ENCODE measurements around the gene EHMT2. TPM values are rescaled to one million over a fixed set of nuclear protein-coding genes. Genes with fewer than 3 reads are reported as not detected.

EHMT2 gene
- total and polyA plus RNA-seq, 2 of the 13 experiments (the other 11 are each of a cell fraction or from before 2014, with no cell fraction given) = 55.2 to 69.2 TPM

- TF ChIP-seq, protein P1, sequence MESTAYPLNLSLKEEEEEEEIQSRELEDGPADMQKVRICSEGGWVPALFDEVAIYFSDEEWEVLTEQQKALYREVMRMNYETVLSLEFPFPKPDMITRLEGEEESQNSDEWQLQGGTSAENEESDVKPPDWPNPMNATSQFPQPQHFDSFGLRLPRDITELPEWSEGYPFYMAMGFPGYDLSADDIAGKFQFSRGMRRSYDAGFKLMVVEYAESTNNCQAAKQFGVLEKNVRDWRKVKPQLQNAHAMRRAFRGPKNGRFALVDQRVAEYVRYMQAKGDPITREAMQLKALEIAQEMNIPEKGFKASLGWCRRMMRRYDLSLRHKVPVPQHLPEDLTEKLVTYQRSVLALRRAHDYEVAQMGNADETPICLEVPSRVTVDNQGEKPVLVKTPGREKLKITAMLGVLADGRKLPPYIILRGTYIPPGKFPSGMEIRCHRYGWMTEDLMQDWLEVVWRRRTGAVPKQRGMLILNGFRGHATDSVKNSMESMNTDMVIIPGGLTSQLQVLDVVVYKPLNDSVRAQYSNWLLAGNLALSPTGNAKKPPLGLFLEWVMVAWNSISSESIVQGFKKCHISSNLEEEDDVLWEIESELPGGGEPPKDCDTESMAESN (CRISPR knock-in tag; conservative IDR thresholded peaks at IDR 0.05) = peak; percentile 89
- TF ChIP-seq ELF1 (CRISPR knock-in tag; IDR thresholded peaks at IDR 0.05) (peak; percentile 87), CBX2 (IDR thresholded peaks at IDR 0.05; ENCODE audit: low read depth, low read length) (no peak), CBX2 (CRISPR knock-in tag; IDR thresholded peaks at IDR 0.05; ENCODE audit: low read depth) (no peak), ZNF589 (CRISPR knock-in tag; conservative IDR thresholded peaks at IDR 0.05) (0 out of 2 replicates have a peak, but pooled peaks have one; percentile 73), TIGD3 (CRISPR knock-in tag; IDR thresholded peaks at IDR 0.05; ENCODE audit: borderline replicate concordance) (0 out of 2 replicates have a peak, but pooled peaks have one; percentile 66), FOXK2 (IDR thresholded peaks at IDR 0.05) (no peak), PAX8 (CRISPR knock-in tag; IDR thresholded peaks at IDR 0.05; ENCODE audit: borderline replicate concordance) (no peak), PAF1 (CRISPR knock-in tag; IDR thresholded peaks at IDR 0.05) (no peak), MTA3 (CRISPR knock-in tag; IDR thresholded peaks at IDR 0.05) (no peak), ZFP36L2 (CRISPR knock-in tag; IDR thresholded peaks at IDR 0.05) (peak; percentile 79; the same call in 1 of the 2 replicates), KMT2A (CRISPR knock-in tag; IDR thresholded peaks at IDR 0.05) (peak; percentile 80), ZFX (CRISPR knock-in tag; IDR thresholded peaks at IDR 0.05; ENCODE audit: low read depth) (0 out of 2 replicates have a peak, but pooled peaks have one; percentile 34), KDM5B (CRISPR knock-in tag; IDR thresholded peaks at IDR 0.05; ENCODE audit: borderline replicate concordance) (peak; percentile 75; the same call in 1 of the 2 replicates), ZNF512 (CRISPR knock-in tag; IDR thresholded peaks at IDR 0.05) (no peak), ZNF3 (CRISPR knock-in tag; IDR thresholded peaks at IDR 0.05) (peak; percentile 29; the same call in 1 of the 2 replicates), ARNTL (CRISPR knock-in tag; IDR thresholded peaks at IDR 0.05) (peak; percentile 69), ETS1 (CRISPR knock-in tag; IDR thresholded peaks at IDR 0.05) (no peak), THAP11 (CRISPR knock-in tag; IDR thresholded peaks at IDR 0.05) (peak; percentile 90)
- TF ChIP-seq, protein P2, sequence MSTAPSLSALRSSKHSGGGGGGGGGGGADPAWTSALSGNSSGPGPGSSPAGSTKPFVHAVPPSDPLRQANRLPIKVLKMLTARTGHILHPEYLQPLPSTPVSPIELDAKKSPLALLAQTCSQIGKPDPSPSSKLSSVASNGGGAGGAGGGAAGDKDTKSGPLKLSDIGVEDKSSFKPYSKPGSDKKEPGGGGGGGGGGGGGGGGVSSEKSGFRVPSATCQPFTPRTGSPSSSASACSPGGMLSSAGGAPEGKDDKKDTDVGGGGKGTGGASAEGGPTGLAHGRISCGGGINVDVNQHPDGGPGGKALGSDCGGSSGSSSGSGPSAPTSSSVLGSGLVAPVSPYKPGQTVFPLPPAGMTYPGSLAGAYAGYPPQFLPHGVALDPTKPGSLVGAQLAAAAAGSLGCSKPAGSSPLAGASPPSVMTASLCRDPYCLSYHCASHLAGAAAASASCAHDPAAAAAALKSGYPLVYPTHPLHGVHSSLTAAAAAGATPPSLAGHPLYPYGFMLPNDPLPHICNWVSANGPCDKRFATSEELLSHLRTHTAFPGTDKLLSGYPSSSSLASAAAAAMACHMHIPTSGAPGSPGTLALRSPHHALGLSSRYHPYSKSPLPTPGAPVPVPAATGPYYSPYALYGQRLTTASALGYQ (CRISPR knock-in tag; IDR thresholded peaks at IDR 0.05) = peak; percentile 86
Observed at GRCh38 chr6:31862344-31863235, 34.9 kb downstream of the EHMT2 start, which contains the start of gene NEU1 (continued).

Data from HepG2 (cell line).